Ascending aorta (tissue), 2 donors: ENCODE data around the gene RBSN. TPM values are rescaled to one million over a fixed set of nuclear protein-coding genes. Genes with fewer than 3 reads are reported as not detected.

Source experiments
- DNase-seq, 2 donors: peaks; one replicate each; pipeline ENCODE4 v3.0.0-alpha.2; 2019; ENCODE audit warnings: low spot score in 2 of 2
- H3K27ac ChIP-seq, 2 donors: fragments of 200-600 bp; sonication (generic); one replicate each; pipeline ENCODE4 v1.5.1; 2016 to 2017; ENCODE audit warnings: mild to moderate bottlenecking in 1 of 2
- H3K27me3 ChIP-seq: fragments of 200-600 bp; sonication (generic); one replicate; pipeline ENCODE4 v1.5.1; 2017
- H3K36me3 ChIP-seq, 2 donors: fragments of 200-600 bp; sonication (generic); one replicate each; pipeline ENCODE4 v1.5.1; 2016
- H3K4me1 ChIP-seq, 2 donors: fragments of 200-600 bp; sonication (generic); one replicate each; pipeline ENCODE4 v1.5.1; 2016 to 2017; ENCODE audit warnings: mild to moderate bottlenecking in 1 of 2
- H3K4me3 ChIP-seq, 2 donors: fragments of 200-600 bp; sonication (generic); one replicate each; pipeline ENCODE4 v1.5.1; 2016 to 2017; ENCODE audit warnings: mild to moderate bottlenecking in 1 of 2
- H3K9me3 ChIP-seq, 2 donors: fragments of 200-600 bp; sonication (generic); one replicate each; pipeline ENCODE4 v1.5.1; 2016
- intact Hi-C: fragments of 100-400 bp; cut with DNase I; formaldehyde crosslinking; loops from one replicate; pipeline ENCODE4 v1.15.1; 2023
- total RNA-seq: library from RNA; depleted of rRNA; stranded (reverse); fragments of >200 nt; gene quantifications from one replicate; pipeline ENCODE4 v1.1.0, GENCODE V29; 2016
- TF ChIP-seq, protein P1 (sequence below), 3 experiments: fragments of 200-600 bp in 2 of 3; fragments of 450-650 bp in 1 of 3; sonication (generic) in 2 of 3; IDR thresholded peaks; one replicate each; pipeline ENCODE4 v1.5.1; 2016 to 2019; ENCODE audit warnings: antibody characterized with exemption in 3 of 3, mild to moderate bottlenecking in 1 of 3, moderate library complexity in 1 of 3

The RBSN gene
- total RNA-seq, 1 donor from 2014 or later = 17.2 TPM

GRCh38 chr3:15113884-15114283 lies 14.9 kb upstream of the RBSN start:
- TF ChIP-seq, protein P1, sequence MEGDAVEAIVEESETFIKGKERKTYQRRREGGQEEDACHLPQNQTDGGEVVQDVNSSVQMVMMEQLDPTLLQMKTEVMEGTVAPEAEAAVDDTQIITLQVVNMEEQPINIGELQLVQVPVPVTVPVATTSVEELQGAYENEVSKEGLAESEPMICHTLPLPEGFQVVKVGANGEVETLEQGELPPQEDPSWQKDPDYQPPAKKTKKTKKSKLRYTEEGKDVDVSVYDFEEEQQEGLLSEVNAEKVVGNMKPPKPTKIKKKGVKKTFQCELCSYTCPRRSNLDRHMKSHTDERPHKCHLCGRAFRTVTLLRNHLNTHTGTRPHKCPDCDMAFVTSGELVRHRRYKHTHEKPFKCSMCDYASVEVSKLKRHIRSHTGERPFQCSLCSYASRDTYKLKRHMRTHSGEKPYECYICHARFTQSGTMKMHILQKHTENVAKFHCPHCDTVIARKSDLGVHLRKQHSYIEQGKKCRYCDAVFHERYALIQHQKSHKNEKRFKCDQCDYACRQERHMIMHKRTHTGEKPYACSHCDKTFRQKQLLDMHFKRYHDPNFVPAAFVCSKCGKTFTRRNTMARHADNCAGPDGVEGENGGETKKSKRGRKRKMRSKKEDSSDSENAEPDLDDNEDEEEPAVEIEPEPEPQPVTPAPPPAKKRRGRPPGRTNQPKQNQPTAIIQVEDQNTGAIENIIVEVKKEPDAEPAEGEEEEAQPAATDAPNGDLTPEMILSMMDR (IDR thresholded peaks at IDR 0.05) = no peak
- intact Hi-C loops = no loop called here
- DNase-seq = no peak

GRCh38 chr3:15113471-15113870 lies 14.5 kb upstream of the RBSN start:
- TF ChIP-seq, protein P1 (IDR thresholded peaks at IDR 0.05) = no peak
- Histone ChIP-seq H3K27ac (no peak overlapping the region), H3K4me3 (no peak overlapping the region), H3K4me1 (no peaks in the 10 kb centered on the region), H3K36me3 (no peaks in the 10 kb centered on the region), H3K27me3 (peaks cover 1% of the 10 kb centered on the region), H3K9me3 (no peaks in the 10 kb centered on the region)
- no peak for DNase-seq
- intact Hi-C loops = no loop called here

More at GRCh38 chr3:15113884-15114283, 14.9 kb upstream of the RBSN start:
- Histone ChIP-seq H3K27me3 (peaks cover 5% of the 10 kb centered on the region), H3K4me3 (no peak overlapping the region), H3K27ac (no peak overlapping the region), H3K36me3 (no peaks in the 10 kb centered on the region), H3K4me1 (no peaks in the 10 kb centered on the region), H3K9me3 (no peaks in the 10 kb centered on the region)

DNA sequence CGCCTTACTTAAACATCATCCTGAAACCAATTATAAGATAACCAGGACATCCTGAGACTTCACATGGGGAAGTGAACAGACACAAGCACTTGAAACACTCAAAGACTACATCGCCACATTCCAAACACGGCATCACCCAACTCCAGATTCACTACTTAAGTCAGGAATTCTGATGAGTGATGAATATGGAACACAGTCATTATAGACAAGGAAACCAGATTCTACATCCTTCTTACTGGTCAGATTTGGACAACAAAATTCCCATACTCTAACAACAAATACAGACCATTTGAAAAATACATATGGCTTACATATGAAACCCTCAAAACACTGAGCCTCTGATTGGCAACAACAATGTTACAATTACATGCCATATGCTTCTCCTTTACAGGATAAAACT lies 13.1 kb upstream of the RBSN start:
- Histone ChIP-seq H3K27ac (no peak overlapping the region), H3K27me3 (no peaks in the 10 kb centered on the region), H3K36me3 (no peaks in the 10 kb centered on the region), H3K4me3 (no peak overlapping the region), H3K9me3 (no peaks in the 10 kb centered on the region), H3K4me1 (no peaks in the 10 kb centered on the region)
- intact Hi-C loops = no loop called here
- no peak for DNase-seq
- TF ChIP-seq, protein P1 (IDR thresholded peaks at IDR 0.05) = no peak

GRCh38 chr3:15110206-15110605 lies 11.3 kb upstream of the RBSN start:
- TF ChIP-seq, protein P1 (IDR thresholded peaks at IDR 0.05) = no peak
- no peaks in the 10 kb centered on the region for H3K36me3 ChIP-seq
- intact Hi-C loops = no loop called here
- no peak overlapping the region for H3K27ac ChIP-seq
- no peaks in the 10 kb centered on the region for H3K9me3 ChIP-seq
- no peak overlapping the region for H3K4me3 ChIP-seq
- H3K4me1 ChIP-seq = no peaks in the 10 kb centered on the region
- DNase-seq = no peak
- H3K27me3 ChIP-seq = no peaks in the 10 kb centered on the region

DNA sequence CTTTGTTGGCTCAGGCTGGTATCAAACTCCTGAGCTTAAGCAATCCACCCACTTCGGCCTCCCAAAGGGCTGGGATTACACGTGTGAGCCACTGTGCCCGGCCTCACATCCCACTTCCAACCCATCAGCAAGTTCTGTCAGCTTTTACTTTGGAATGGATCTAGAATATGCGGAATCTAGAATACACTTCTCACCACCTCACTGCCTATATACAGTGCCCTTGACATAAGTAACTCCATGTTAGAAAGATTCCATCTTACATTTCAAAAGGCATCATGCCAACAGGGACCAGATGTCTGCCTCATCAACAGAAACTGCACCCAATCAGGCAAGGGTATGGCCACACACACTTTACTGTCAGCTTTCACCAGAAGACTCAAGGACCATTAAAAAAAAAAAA lies 9.9 kb upstream of the RBSN start:
- no peak overlapping the region for H3K4me3 ChIP-seq
- H3K4me1 ChIP-seq = no peaks in the 10 kb centered on the region
- intact Hi-C loops = loop anchor here (10.0 kb wide), 1 partner anchor 266 kb away; no protein-coding TSS in a partner anchor
- H3K27me3 ChIP-seq = no peaks in the 10 kb centered on the region
- TF ChIP-seq, protein P1 (IDR thresholded peaks at IDR 0.05) = no peak
- H3K36me3 ChIP-seq = no peaks in the 10 kb centered on the region
- no peaks in the 10 kb centered on the region for H3K9me3 ChIP-seq
- H3K27ac ChIP-seq = no peak overlapping the region
- DNase-seq = no peak

- no peaks in the 10 kb centered on the region for H3K27me3 ChIP-seq
- H3K36me3 ChIP-seq = no peaks in the 10 kb centered on the region
- intact Hi-C loops = loop anchor here (10.0 kb wide), 1 partner anchor 267 kb away; no protein-coding TSS in a partner anchor
- peak in 1 of 2 donors; percentile 75 for DNase-seq
- H3K4me1 ChIP-seq = no peaks in the 10 kb centered on the region
- H3K27ac ChIP-seq = no peak overlapping the region
- H3K4me3 ChIP-seq = no peak overlapping the region
- H3K9me3 ChIP-seq = no peaks in the 10 kb centered on the region
- TF ChIP-seq, protein P1 (IDR thresholded peaks at IDR 0.05) = peak; percentile 71 to 93 (median 87)
Measured at GRCh38 chr3:15108082-15108545, 9.2 kb upstream of the RBSN start.
